SU-DHL-6 (cell line): ENCODE measurements around the gene PPFIBP1.
"Not testable (repeated sequence)": the region's sequence is repeated elsewhere in the genome, so short reads cannot be mapped to it uniquely, and the experiment has no call there.

Experiments
- H2AFZ ChIP-seq: fragments of 200-600 bp; sonication (generic); 2 replicates; pipeline ENCODE4 v1.6.1; 2014; ENCODE audit warnings: low read depth, mild to moderate bottlenecking, moderate library complexity, mixed read lengths, antibody characterized with exemption, low read length; ENCODE audit not compliant: severe bottlenecking
- H3F3A ChIP-seq: fragments of 200-600 bp; shearing (Covaris generic); 2 replicates; pipeline ENCODE4 v1.6.0; 2016; ENCODE audit warnings: antibody characterized with exemption, mild to moderate bottlenecking; ENCODE audit not compliant: insufficient read depth
- H3K27ac ChIP-seq: fragments of 200-600 bp; sonication (generic); 2 replicates; pipeline ENCODE4 v1.5.1; 2016; ENCODE audit warnings: low read depth, mild to moderate bottlenecking, low read length, moderate library complexity, mixed read lengths
- H3K27me3 ChIP-seq: fragments of 200-600 bp; sonication (generic), shearing (Covaris generic); 2 replicates; pipeline ENCODE4 v1.6.0; 2014; ENCODE audit warnings: mild to moderate bottlenecking, low read length
- H3K36me3 ChIP-seq: fragments of 200-600 bp; sonication (generic); 2 replicates; pipeline ENCODE4 v1.6.1; 2014; ENCODE audit warnings: mild to moderate bottlenecking, low read length, mixed read lengths
- H3K4me2 ChIP-seq: fragments of 300-600, 200-600 bp; shearing (Covaris generic), sonication (generic); 2 replicates; pipeline ENCODE4 v1.6.0; 2014; ENCODE audit warnings: low read length, low read depth, mild to moderate bottlenecking; ENCODE audit not compliant: poor library complexity, severe bottlenecking
- H3K4me3 ChIP-seq: fragments of 200-600 bp; sonication (generic); 2 replicates; pipeline ENCODE4 v1.5.1; 2014; ENCODE audit warnings: antibody characterized with exemption, low read length, mild to moderate bottlenecking, mixed read lengths; ENCODE audit not compliant: insufficient read depth, poor library complexity, severe bottlenecking
- H3K79me2 ChIP-seq: fragments of 200-600 bp; sonication (generic); 2 replicates; pipeline ENCODE4 v1.6.1; 2014; ENCODE audit warnings: mild to moderate bottlenecking, low read length, moderate library complexity; ENCODE audit not compliant: insufficient read depth
- H3K9ac ChIP-seq: fragments of 200-600 bp; sonication (generic); 2 replicates; pipeline ENCODE4 v1.7.0; 2014; ENCODE audit warnings: mild to moderate bottlenecking, low read length
- H3K9me2 ChIP-seq: fragments of 200-600 bp; sonication (generic); replicated peaks from 2 replicates; pipeline ENCODE4 v1.6.1; 2014; ENCODE audit warnings: low read length; ENCODE audit not compliant: insufficient read depth
- H3K9me3 ChIP-seq: fragments of 200-600 bp; sonication (generic); 2 replicates; pipeline ENCODE4 v1.6.1; 2014; ENCODE audit warnings: low read length, mixed read lengths; ENCODE audit not compliant: insufficient read depth
- H4K20me1 ChIP-seq: fragments of 200-600 bp; sonication (generic); 2 replicates; pipeline ENCODE4 v1.6.1; 2014; ENCODE audit warnings: low read depth, mild to moderate bottlenecking, antibody characterized with exemption, low read length, moderate library complexity, mixed read lengths
- EZH2phosphoT487 ChIP-seq: fragments of 200-600 bp; sonication (generic), shearing (Covaris generic); conservative IDR thresholded peaks from 2 replicates; pipeline ENCODE4 v1.6.1; 2018; ENCODE audit warnings: mild to moderate bottlenecking, antibody characterized with exemption, low read length, moderate library complexity, mixed read lengths
- TF ChIP-seq, protein P1 (sequence below): fragments of 200-600 bp; sonication (generic); IDR thresholded peaks from one replicate; pipeline ENCODE4 v1.5.1; 2017; ENCODE audit warnings: antibody characterized with exemption, mild to moderate bottlenecking, low read length, moderate library complexity; ENCODE audit not compliant: insufficient read depth, poor library complexity, severe bottlenecking

The PPFIBP1 gene

DNA sequence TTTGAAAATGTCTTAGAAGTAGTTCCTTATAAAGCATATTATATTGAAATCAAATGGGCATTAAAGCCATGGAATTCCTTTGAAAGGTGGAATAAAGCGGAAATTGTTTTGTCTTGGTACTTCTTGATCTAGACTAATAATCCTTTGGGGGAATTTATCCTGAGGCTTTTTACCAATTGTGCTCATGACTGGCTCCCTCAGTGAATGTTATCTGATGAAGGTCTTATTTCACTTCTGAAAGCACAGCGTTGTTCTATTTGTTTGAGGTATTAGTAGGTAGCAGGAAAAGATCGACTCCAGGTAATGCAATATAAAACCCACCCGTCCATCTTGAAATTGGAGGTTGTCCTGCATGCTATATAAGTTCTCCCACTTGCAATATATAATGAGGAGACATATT lies 64.8 kb downstream of the PPFIBP1 start:
- no peak overlapping the region for H3K9ac ChIP-seq
- H3K27ac ChIP-seq: no peak overlapping the region
- H2AFZ ChIP-seq: no peak overlapping the region
- no peaks in the 10 kb centered on the region for H3F3A ChIP-seq
- no peaks in the 10 kb centered on the region for H3K79me2 ChIP-seq
- H3K4me2 ChIP-seq: no peak overlapping the region
- no peaks in the 10 kb centered on the region for H4K20me1 ChIP-seq
- no peaks in the 10 kb centered on the region for H3K27me3 ChIP-seq
- no peak overlapping the region for H3K4me3 ChIP-seq
- no peaks in the 10 kb centered on the region for H3K9me2 ChIP-seq
- H3K9me3 ChIP-seq: no peaks in the 10 kb centered on the region
- no peaks in the 10 kb centered on the region for H3K36me3 ChIP-seq
- TF ChIP-seq EZH2phosphoT487: no peak
- TF ChIP-seq, protein P1, sequence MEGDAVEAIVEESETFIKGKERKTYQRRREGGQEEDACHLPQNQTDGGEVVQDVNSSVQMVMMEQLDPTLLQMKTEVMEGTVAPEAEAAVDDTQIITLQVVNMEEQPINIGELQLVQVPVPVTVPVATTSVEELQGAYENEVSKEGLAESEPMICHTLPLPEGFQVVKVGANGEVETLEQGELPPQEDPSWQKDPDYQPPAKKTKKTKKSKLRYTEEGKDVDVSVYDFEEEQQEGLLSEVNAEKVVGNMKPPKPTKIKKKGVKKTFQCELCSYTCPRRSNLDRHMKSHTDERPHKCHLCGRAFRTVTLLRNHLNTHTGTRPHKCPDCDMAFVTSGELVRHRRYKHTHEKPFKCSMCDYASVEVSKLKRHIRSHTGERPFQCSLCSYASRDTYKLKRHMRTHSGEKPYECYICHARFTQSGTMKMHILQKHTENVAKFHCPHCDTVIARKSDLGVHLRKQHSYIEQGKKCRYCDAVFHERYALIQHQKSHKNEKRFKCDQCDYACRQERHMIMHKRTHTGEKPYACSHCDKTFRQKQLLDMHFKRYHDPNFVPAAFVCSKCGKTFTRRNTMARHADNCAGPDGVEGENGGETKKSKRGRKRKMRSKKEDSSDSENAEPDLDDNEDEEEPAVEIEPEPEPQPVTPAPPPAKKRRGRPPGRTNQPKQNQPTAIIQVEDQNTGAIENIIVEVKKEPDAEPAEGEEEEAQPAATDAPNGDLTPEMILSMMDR: no peak

DNA sequence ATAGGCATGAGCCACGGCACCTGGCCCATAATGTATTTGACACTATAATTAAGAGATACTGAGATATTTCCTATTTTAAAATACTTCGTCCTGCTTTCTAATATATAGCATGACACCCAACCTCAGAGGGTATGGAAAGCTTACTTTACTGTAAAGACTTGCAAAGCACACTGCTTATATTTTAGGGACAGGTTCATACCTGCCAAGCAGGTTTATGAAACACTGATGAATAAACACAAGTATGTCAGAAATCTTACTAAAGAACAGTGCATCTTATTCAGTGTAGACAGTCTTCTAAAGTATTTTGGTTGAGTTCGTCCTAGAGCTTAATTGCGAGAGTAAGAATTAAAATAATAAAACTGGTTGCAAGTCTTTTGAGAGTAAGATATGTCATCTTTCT lies 65.4 kb downstream of the PPFIBP1 start:
- H3K36me3 ChIP-seq: no peaks in the 10 kb centered on the region
- H3F3A ChIP-seq: no peaks in the 10 kb centered on the region
- TF ChIP-seq EZH2phosphoT487: no peak
- TF ChIP-seq, protein P1: no peak
- H3K9ac ChIP-seq: no peak overlapping the region
- no peak overlapping the region for H3K4me3 ChIP-seq
- H3K4me2 ChIP-seq: no peak overlapping the region
- H3K9me3 ChIP-seq: no peaks in the 10 kb centered on the region
- no peaks in the 10 kb centered on the region for H3K9me2 ChIP-seq
- H2AFZ ChIP-seq: no peak overlapping the region
- H3K27ac ChIP-seq: no peak overlapping the region
- no peaks in the 10 kb centered on the region for H4K20me1 ChIP-seq
- H3K79me2 ChIP-seq: no peaks in the 10 kb centered on the region
- no peaks in the 10 kb centered on the region for H3K27me3 ChIP-seq

DNA sequence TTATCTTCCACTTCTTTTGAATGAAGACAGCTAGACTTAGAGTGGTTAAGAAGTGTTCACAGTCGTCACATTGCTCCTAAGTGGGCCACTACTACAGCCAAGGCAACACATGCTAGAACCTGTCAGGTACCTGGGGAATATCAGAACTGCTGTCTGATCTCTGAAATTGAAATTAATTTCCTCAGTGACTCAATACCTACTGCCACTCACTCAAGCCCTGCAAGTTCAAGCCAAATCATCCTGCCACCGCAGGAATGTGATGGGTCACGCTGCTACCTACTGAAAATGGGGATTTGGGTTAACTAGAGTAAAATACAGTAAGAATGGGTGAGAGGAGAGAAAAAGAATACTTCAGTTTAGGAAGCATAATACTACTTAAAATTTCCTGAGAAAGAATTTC lies 67.7 kb downstream of the PPFIBP1 start:
- H3K27me3 ChIP-seq, H3K9me2 ChIP-seq, H3K9ac ChIP-seq, H3K27ac ChIP-seq, H3K79me2 ChIP-seq, H3F3A ChIP-seq, H4K20me1 ChIP-seq, H3K4me3 ChIP-seq, H2AFZ ChIP-seq, H3K36me3 ChIP-seq, H3K4me2 ChIP-seq, H3K9me3 ChIP-seq: not testable (repeated sequence)

DNA sequence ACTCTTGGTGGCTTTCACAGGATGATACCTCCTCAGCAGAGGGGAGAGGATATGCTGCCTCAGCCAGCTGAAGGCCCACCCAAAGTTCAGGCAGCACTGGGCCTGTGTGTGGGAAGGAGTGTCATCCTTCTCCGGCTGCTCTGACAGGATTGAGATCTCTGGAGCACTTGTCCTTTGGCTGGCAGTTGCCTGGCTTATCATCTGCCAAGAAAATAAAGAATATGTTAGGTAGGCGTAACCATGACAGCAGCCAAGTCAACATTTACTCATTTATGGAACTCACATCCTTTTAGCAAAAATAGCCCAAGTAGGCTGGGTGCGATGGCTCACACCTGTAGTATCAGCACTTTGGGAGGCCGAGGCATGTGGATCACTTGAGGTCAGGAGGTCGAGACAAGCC lies 68.5 kb downstream of the PPFIBP1 start:
- Histone ChIP-seq H3K27ac (no peak overlapping the region), H3K9me3 (no peaks in the 10 kb centered on the region), H3K4me2 (no peak overlapping the region), H2AFZ (no peak overlapping the region), H3K4me3 (no peak overlapping the region), H3F3A (no peaks in the 10 kb centered on the region), H4K20me1 (no peaks in the 10 kb centered on the region), H3K9me2 (no peaks in the 10 kb centered on the region), H3K79me2 (no peaks in the 10 kb centered on the region), H3K36me3 (no peaks in the 10 kb centered on the region), H3K27me3 (no peaks in the 10 kb centered on the region), H3K9ac (no peak overlapping the region)
- TF ChIP-seq EZH2phosphoT487: no peak
- TF ChIP-seq, protein P1: no peak
